Right kidney (tissue), 9 donors: ENCODE data around the gene SPRR1B.
"Not testable (repeated sequence)": the region's sequence is repeated elsewhere in the genome, so short reads cannot be mapped to it uniquely, and the experiment has no call there.

Experiments
- DNase-seq: peaks from one replicate; pipeline ENCODE4 v3.0.0-alpha.2; 2016
- long read RNA-seq, 8 donors: transcript quantifications; one replicate each; lab custom pipeline, GENCODE V29; 2026

Gene SPRR1B
- long read RNA-seq, donor 1: 0 reads
- long read RNA-seq, donor 2: 0 reads
- long read RNA-seq, donor 3: 0 reads
- long read RNA-seq, donor 4: 0 reads
- long read RNA-seq, donor 5: 0 reads
- long read RNA-seq, donor 6: 0 reads
- long read RNA-seq, donor 7: 0 reads
- long read RNA-seq, donor 8: 0 reads

- DNase-seq: no peak
Observed at GRCh38 chr1:153030895-153031294, at the start of gene SPRR1B. Gene SPRR1B, plus strand, starts transcription at chr1:153031203. Its CDS starts 1,143 bp downstream, at chr1:153032346.

- no peak for DNase-seq
Observed at GRCh38 chr1:152982076-152982475, 48.9 kb upstream of the SPRR1B start.

- DNase-seq: no peak
Observed at GRCh38 chr1:152983234-152983633, 47.8 kb upstream of the SPRR1B start.

- DNase-seq: no peak
Observed at GRCh38 chr1:152983743-152984142, 47.3 kb upstream of the SPRR1B start, which contains the start of gene SPRR1A. Gene SPRR1A, plus strand, starts transcription at chr1:152984081. Its CDS starts 1,150 bp downstream, at chr1:152985231.

- no peak for DNase-seq
Observed at GRCh38 chr1:152986578-152986977, 44.4 kb upstream of the SPRR1B start.

GRCh38 chr1:152993186-152993585 lies 37.8 kb upstream of the SPRR1B start:
- no peak for DNase-seq

GRCh38 chr1:152995842-152996241 lies 35.2 kb upstream of the SPRR1B start:
- no peak for DNase-seq

- DNase-seq: no peak
Observed at GRCh38 chr1:152996633-152997400, 34.2 kb upstream of the SPRR1B start.

GRCh38 chr1:152997901-152998300 lies 33.1 kb upstream of the SPRR1B start:
- no peak for DNase-seq

GRCh38 chr1:152998476-152998875 lies 32.5 kb upstream of the SPRR1B start:
- DNase-seq: no peak

GRCh38 chr1:152999818-153000217 lies 31.2 kb upstream of the SPRR1B start:
- no peak for DNase-seq

- no peak for DNase-seq
Observed at GRCh38 chr1:153000294-153000693, 30.7 kb upstream of the SPRR1B start.

- DNase-seq: no peak
Observed at GRCh38 chr1:153001382-153001781, 29.6 kb upstream of the SPRR1B start, which contains the start of gene SPRR3. Gene SPRR3, plus strand, starts transcription at chr1:153001749. Its CDS starts 1,272 bp downstream, at chr1:153003021.

GRCh38 chr1:153011235-153011758 lies 19.7 kb upstream of the SPRR1B start:
- DNase-seq: not testable (repeated sequence)

- DNase-seq: not testable (repeated sequence)
Observed at GRCh38 chr1:153021829-153022228, 9.2 kb upstream of the SPRR1B start.

- DNase-seq: not testable (repeated sequence)
Observed at GRCh38 chr1:153022340-153022739, 8.7 kb upstream of the SPRR1B start.

- DNase-seq: no peak
Observed at GRCh38 chr1:153023109-153023508, 7.9 kb upstream of the SPRR1B start.

GRCh38 chr1:153024413-153024812 lies 6.6 kb upstream of the SPRR1B start:
- DNase-seq: no peak

GRCh38 chr1:153025797-153026196 lies 5.2 kb upstream of the SPRR1B start:
- no peak for DNase-seq

- no peak for DNase-seq
Observed at GRCh38 chr1:153028766-153029165, 2.2 kb upstream of the SPRR1B start.

GRCh38 chr1:153032073-153032472 lies 1.1 kb downstream of the SPRR1B start:
- DNase-seq: no peak

GRCh38 chr1:153032677-153033308 lies 1.8 kb downstream of the SPRR1B start:
- no peak for DNase-seq

GRCh38 chr1:153035211-153035610 lies 4.2 kb downstream of the SPRR1B start:
- DNase-seq: no peak
